Activated CD4-positive, alpha-beta T cell treated with anti-CD3 and anti-CD28 coated beads for 36 hours (primary cell): ENCODE results near the gene SPTBN2. TPM values are rescaled to one million over a fixed set of nuclear protein-coding genes. Genes with fewer than 3 reads are reported as not detected.
"Not testable (repeated sequence)": the region's sequence is repeated elsewhere in the genome, so short reads cannot be mapped to it uniquely, and the experiment has no call there.

Experiments used
- ATAC-seq: fragments of 200-7000 bp; cut with Tn5 transposase; one replicate; pipeline ENCODE4 v1.10.0; 2021; ENCODE audit warnings: mild to moderate bottlenecking, moderate library complexity
- CTCF ChIA-PET: fragments of 350-600 bp; sonication (Branson Sonifier 250); formaldehyde crosslinking; loops from one replicate; lab custom pipeline; 2021; ENCODE audit warnings: antibody characterized with exemption; lab: Charles Lee
- POLR2A ChIA-PET: fragments of 350-600 bp; sonication (Branson Sonifier 250); formaldehyde crosslinking; loops from one replicate; lab custom pipeline; 2021; ENCODE audit warnings: antibody characterized with exemption, inconsistent platforms; lab: Charles Lee
- DNase-seq: peaks from one replicate; pipeline ENCODE4 v3.0.0-alpha.2; 2020
- H3K27ac Mint-ChIP-seq: one replicate; pipeline ENCODE4 v1.8.0; 2021; ENCODE audit warnings: mixed read lengths
- H3K27me3 Mint-ChIP-seq: one replicate; pipeline ENCODE4 v1.8.0; 2021; ENCODE audit warnings: mixed read lengths
- H3K36me3 Mint-ChIP-seq: one replicate; pipeline ENCODE4 v1.8.0; 2021; ENCODE audit warnings: low read depth, mixed read lengths
- H3K4me1 Mint-ChIP-seq: one replicate; pipeline ENCODE4 v1.8.0; 2021; ENCODE audit warnings: mixed read lengths
- H3K4me3 Mint-ChIP-seq: one replicate; pipeline ENCODE4 v1.8.0; 2021; ENCODE audit warnings: mild to moderate bottlenecking, moderate library complexity, mixed read lengths
- H3K9me3 Mint-ChIP-seq: one replicate; pipeline ENCODE4 v1.8.0; 2021; ENCODE audit warnings: low read depth, mixed read lengths
- intact Hi-C, 2 experiments: fragments of 100-400 bp; cut with DNase I in 1 of 2; cut with micrococcal nuclease in 1 of 2; formaldehyde crosslinking; loops; one replicate each; pipeline versions ENCODE4 v1.14.2 to v1.15.1; 2022 to 2024; cut with DNase I, micrococcal nuclease
- total RNA-seq, 2 experiments: library from RNA; stranded (reverse); gene quantifications; one replicate each; pipeline ENCODE4 v1.2.3, GENCODE V29; 2021

Gene SPTBN2
- total RNA-seq, 2 experiments from 2014 or later: 1.3 to 1.6 TPM

DNA sequence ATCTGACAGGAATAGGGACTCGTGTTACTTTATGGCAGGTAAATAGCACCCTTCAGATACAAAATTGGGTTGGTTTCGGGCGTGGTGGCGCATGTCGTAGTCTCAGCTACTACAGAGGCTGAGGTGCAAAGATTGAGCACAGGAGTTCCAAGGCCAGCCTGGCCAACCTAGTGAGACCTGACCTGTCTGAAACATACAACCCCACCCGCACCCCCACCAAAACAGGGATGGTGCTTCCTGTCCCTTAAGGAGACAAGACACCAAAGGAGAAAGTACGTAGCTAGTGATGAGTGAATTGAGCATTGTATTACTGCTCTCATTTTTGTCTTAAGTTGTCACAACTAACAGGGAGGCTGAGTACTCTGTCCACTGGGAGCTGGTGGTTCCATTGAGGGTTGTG lies 76.4 kb downstream of the SPTBN2 start:
- H3K27ac Mint-ChIP-seq: peak overlapping the region; percentile 29
- CTCF ChIA-PET: interaction anchor here (0.7 to 1.3 kb wide), 4 partner anchors 12 to 74 kb away, joined by 3 to 5 read pairs (median 4); no protein-coding TSS in a partner anchor
- POLR2A ChIA-PET: interaction anchor here (0.6 kb wide), 1 partner anchor 40 kb away, joined by 3 read pairs; no protein-coding TSS in a partner anchor
- peaks cover 50% of the 10 kb centered on the region for H3K36me3 Mint-ChIP-seq
- no peak for DNase-seq
- H3K4me1 Mint-ChIP-seq: peaks cover 33% of the 10 kb centered on the region
- no peak for ATAC-seq
- no peaks in the 10 kb centered on the region for H3K27me3 Mint-ChIP-seq
- H3K9me3 Mint-ChIP-seq: no peaks in the 10 kb centered on the region
- no peak overlapping the region for H3K4me3 Mint-ChIP-seq
- intact Hi-C loops: no loop called here

- intact Hi-C loops: no loop called here
- ATAC-seq (peak; percentile 40), DNase-seq (no peak)
- no peaks in the 10 kb centered on the region for H3K9me3 Mint-ChIP-seq
- peaks cover 64% of the 10 kb centered on the region for H3K36me3 Mint-ChIP-seq
- H3K27me3 Mint-ChIP-seq: no peaks in the 10 kb centered on the region
- no peak overlapping the region for H3K27ac Mint-ChIP-seq
- peaks cover 50% of the 10 kb centered on the region for H3K4me1 Mint-ChIP-seq
- CTCF ChIA-PET: interaction anchor here (1.0 kb wide), 1 partner anchor 58 kb away, joined by 4 read pairs; the partner anchor contains the start of genes CCDC87 and CCS
- POLR2A ChIA-PET: no interaction called here
- H3K4me3 Mint-ChIP-seq: no peak overlapping the region
Measured at GRCh38 chr11:66651016-66651415, 78.0 kb downstream of the SPTBN2 start.

- CTCF ChIA-PET: interaction anchor here (0.6 to 1.0 kb wide), 4 partner anchors 12 to 639 kb away, joined by 3 to 4 read pairs (median 4); partner anchors contain the start of genes ANKRD13D and RBM4
- intact Hi-C loops: no loop called here
- H3K27ac Mint-ChIP-seq: no peak overlapping the region
Measured at GRCh38 chr11:66649903-66650302, 79.1 kb downstream of the SPTBN2 start.

GRCh38 chr11:66646828-66647227 lies 82.2 kb downstream of the SPTBN2 start:
- Mint-ChIP-seq H3K4me1 (peaks cover 75% of the 10 kb centered on the region), H3K9me3 (no peaks in the 10 kb centered on the region), H3K36me3 (peaks cover 88% of the 10 kb centered on the region), H3K4me3 (no peak overlapping the region), H3K27me3 (no peaks in the 10 kb centered on the region), H3K27ac (peak overlapping the region; percentile 62)
- ChIA-PET POLR2A (interaction anchor here (0.6 to 2.4 kb wide), 3 partner anchors 8 to 118 kb away, joined by 7 to 8 read pairs (median 8); partner anchors contain the start of gene RBM4), CTCF (interaction anchor here (0.7 to 3.5 kb wide), 4 partner anchors 9 to 581 kb away, joined by 3 to 21 read pairs (median 6); partner anchors contain the start of genes RBM4 and RBM4B)
- no peak for DNase-seq
- intact Hi-C loops: no loop called here
- no peak for ATAC-seq

More at GRCh38 chr11:66649903-66650302, 79.1 kb downstream of the SPTBN2 start:
- DNase-seq: no peak
- POLR2A ChIA-PET: interaction anchor here (1.0 to 1.7 kb wide), 3 partner anchors 11 to 27 kb away, joined by 4 to 9 read pairs (median 7); partner anchors contain the start of genes RBM4 and RBM4B
- H3K36me3 Mint-ChIP-seq: peaks cover 69% of the 10 kb centered on the region
- H3K9me3 Mint-ChIP-seq: no peaks in the 10 kb centered on the region
- ATAC-seq: no peak
- no peak overlapping the region for H3K4me3 Mint-ChIP-seq
- H3K27me3 Mint-ChIP-seq: no peaks in the 10 kb centered on the region
- H3K4me1 Mint-ChIP-seq: peaks cover 59% of the 10 kb centered on the region

- intact Hi-C loops: no loop called here
- POLR2A ChIA-PET: interaction anchor here (0.5 to 1.0 kb wide), 4 partner anchors 15 to 320 kb away, joined by 3 to 4 read pairs (median 3); partner anchors contain the start of gene RBM4B
- Mint-ChIP-seq H3K9me3 (no peaks in the 10 kb centered on the region), H3K4me3 (peak overlapping the region; percentile 89), H3K27me3 (no peaks in the 10 kb centered on the region), H3K36me3 (peaks cover 96% of the 10 kb centered on the region), H3K27ac (no peak overlapping the region), H3K4me1 (peaks cover 87% of the 10 kb centered on the region)
- CTCF ChIA-PET: interaction anchor here (0.7 to 1.3 kb wide), 3 partner anchors 10 to 132 kb away, joined by 3 read pairs; no protein-coding TSS in a partner anchor
- ATAC-seq: no peak
- no peak for DNase-seq
Measured at GRCh38 chr11:66643745-66644437, 85.1 kb downstream of the SPTBN2 start.

GRCh38 chr11:66641834-66642233 lies 87.2 kb downstream of the SPTBN2 start:
- H3K4me1 Mint-ChIP-seq: peaks cover 87% of the 10 kb centered on the region
- no peaks in the 10 kb centered on the region for H3K9me3 Mint-ChIP-seq
- CTCF ChIA-PET: interaction anchor here (0.9 to 1.6 kb wide), 2 partner anchors 24 to 36 kb away, joined by 3 to 5 read pairs; partner anchors contain the start of gene RBM4B
- intact Hi-C loops: no loop called here
- no peaks in the 10 kb centered on the region for H3K27me3 Mint-ChIP-seq
- H3K27ac Mint-ChIP-seq: peak overlapping the region; percentile 80
- H3K4me3 Mint-ChIP-seq: peak overlapping the region; percentile 89
- ATAC-seq (no peak), DNase-seq (no peak)
- POLR2A ChIA-PET: interaction anchor here (0.7 to 1.0 kb wide), 2 partner anchors 33 to 628 kb away, joined by 3 to 6 read pairs; no protein-coding TSS in a partner anchor
- peaks cover 94% of the 10 kb centered on the region for H3K36me3 Mint-ChIP-seq

GRCh38 chr11:66639814-66640340 lies 89.1 kb downstream of the SPTBN2 start:
- H3K4me3 Mint-ChIP-seq: peak overlapping the region; percentile 89
- ChIA-PET CTCF (interaction anchor here (1.1 to 3.0 kb wide), 3 partner anchors 9 to 38 kb away, joined by 3 to 19 read pairs (median 6); partner anchors contain the start of gene RBM4B), POLR2A (interaction anchor here (0.6 to 4.2 kb wide), 3 partner anchors 15 to 139 kb away, joined by 3 to 98 read pairs (median 3); no protein-coding TSS in a partner anchor)
- peak overlapping the region; percentile 97 for H3K27ac Mint-ChIP-seq
- not testable (repeated sequence) for H3K9me3 Mint-ChIP-seq, ATAC-seq, H3K27me3 Mint-ChIP-seq, DNase-seq
- intact Hi-C loops: loop anchor here (2.0 to 10.0 kb wide), 4 partner anchors 47 to 845 kb away; partner anchors contain the start of genes AIP (in 1 of the 2), CCDC87 (in 1 of the 2), CCS (in 1 of the 2) and KDM2A (in 1 of the 2)
- H3K4me1 Mint-ChIP-seq: peaks cover 74% of the 10 kb centered on the region
- H3K36me3 Mint-ChIP-seq: peaks cover 79% of the 10 kb centered on the region

DNA sequence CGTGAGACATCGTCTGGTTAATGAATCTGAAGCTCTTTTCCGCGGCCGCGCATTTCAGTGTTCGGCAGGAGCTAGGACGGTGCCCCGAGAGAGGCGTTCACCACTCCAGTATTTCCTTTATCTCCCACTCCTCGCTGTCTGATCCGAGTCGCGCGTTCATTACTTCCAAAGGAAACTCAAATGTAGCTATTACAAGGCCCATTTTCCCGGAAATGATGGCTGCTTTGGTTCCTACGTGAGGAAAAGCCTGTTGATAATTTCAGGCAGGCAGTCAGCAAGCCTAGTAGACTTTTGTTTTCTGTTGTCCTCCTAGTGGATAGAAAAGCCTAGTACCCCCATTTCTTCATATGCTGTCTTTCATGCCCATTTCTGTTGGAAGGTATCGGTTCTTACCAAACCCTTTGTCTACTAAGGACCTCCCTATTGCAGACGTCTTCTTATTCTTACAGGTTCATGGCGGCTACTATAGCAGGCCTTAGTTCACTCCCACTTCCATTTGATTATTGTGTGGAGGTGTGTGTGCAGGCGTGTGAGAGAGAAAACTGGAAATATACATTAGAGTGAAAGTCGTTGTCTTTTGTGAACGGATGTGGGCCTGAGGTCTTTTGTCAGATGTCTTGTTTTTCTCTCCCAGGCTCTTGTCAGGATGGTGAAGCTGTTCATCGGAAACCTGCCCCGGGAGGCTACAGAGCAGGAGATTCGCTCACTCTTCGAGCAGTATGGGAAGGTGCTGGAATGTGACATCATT lies 89.8 kb downstream of the SPTBN2 start:
- H3K4me3 Mint-ChIP-seq: peak overlapping the region; percentile 89
- H3K4me1 Mint-ChIP-seq: peaks cover 72% of the 10 kb centered on the region
- peak; percentile 27 for DNase-seq
- peak overlapping the region; percentile 97 for H3K27ac Mint-ChIP-seq
- POLR2A ChIA-PET: interaction anchor here (0.6 to 4.2 kb wide), 10 partner anchors 8 to 1068 kb away, joined by 3 to 98 read pairs (median 8); partner anchors contain the start of genes CCDC87, CCS, RBM14 and RBM4B
- no peaks in the 10 kb centered on the region for H3K27me3 Mint-ChIP-seq
- CTCF ChIA-PET: interaction anchor here (0.7 to 3.3 kb wide), 9 partner anchors 9 to 104 kb away, joined by 3 to 32 read pairs (median 5); partner anchors contain the start of genes RBM14 and RBM4B
- intact Hi-C loops: loop anchor here (2.0 to 10.0 kb wide), 4 partner anchors 46 to 846 kb away; partner anchors contain the start of genes AIP (in 1 of the 2), CCDC87 (in 1 of the 2), CCS (in 1 of the 2) and KDM2A (in 1 of the 2)
- peaks cover 78% of the 10 kb centered on the region for H3K36me3 Mint-ChIP-seq
- no peaks in the 10 kb centered on the region for H3K9me3 Mint-ChIP-seq
- ATAC-seq: peak; percentile 4

DNA sequence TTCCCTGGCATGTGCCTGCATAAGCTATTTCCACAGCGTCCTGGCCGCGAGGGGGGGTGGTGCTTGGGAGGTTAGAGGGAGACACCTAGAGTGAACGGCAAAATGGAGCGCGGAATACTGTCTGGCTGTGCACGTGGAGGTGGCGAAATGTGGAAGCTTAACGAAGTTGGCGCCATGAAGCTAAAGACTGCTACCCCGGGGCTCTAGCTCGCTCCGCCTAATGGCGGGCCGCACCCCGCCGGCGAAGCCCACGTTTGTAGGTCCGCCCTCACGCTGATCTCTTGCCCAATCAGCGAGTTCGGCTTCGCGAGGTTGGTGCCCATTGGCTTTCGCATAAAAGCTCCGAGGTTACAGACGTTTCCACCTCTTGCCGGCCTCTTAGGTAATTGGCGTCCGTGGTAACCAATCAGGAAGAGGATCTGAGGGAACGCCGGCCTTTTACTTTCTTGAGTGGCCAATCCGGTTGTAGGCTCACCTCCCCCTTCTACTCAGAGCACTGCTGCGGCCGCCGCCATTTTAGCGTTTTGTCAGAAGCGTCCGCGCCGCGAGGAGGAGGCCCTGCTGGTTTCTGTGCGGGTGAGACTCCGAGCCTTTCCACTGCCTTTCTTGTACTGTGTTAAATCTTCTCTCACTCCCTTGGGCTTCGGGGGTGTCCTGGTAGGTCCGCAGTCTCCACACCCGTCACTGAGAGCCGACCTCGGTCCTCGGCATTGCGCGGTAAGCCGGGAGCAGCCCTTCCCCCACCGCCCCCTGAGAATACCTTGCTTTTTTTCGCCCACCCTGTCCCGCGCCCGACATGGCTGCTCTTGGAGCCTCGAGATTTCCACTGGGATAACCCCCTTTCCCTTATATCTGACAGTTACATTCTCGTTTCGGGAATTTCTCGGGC lies 90.6 kb downstream of the SPTBN2 start, which contains the start of gene RBM4:
Gene RBM4 (plus strand): TSS at position 527 of the 889 bp plus-strand sequence. CDS start 1,009 bp downstream, outside the sequence.
- CTCF ChIA-PET: interaction anchor here (0.7 to 3.3 kb wide), 17 partner anchors 8 to 220 kb away, joined by 3 to 32 read pairs (median 4); partner anchors contain the start of genes ACTN3, RBM14 and RBM4B
- H3K9me3 Mint-ChIP-seq: no peaks in the 10 kb centered on the region
- peak within 1 kb of the TSS; percentile 89 for H3K4me3 Mint-ChIP-seq
- POLR2A ChIA-PET: interaction anchor here (0.6 to 4.2 kb wide), 18 partner anchors 9 to 1067 kb away, joined by 3 to 98 read pairs (median 4); partner anchors contain the start of genes CCDC87, CCS, DPP3 and RBM14
- peak; percentile 95 for ATAC-seq
- intact Hi-C loops: loop anchor here (1.0 to 10.0 kb wide), 16 partner anchors 19 to 846 kb away; partner anchors contain the start of genes CCDC87 (in 2 of the 2), CCS (in 2 of the 2), ACTN3 (in 1 of the 2) and AIP (in 1 of the 2)
- H3K4me1 Mint-ChIP-seq: peaks cover 65% of the 10 kb centered on the region
- H3K27ac Mint-ChIP-seq: peak within 1 kb of the TSS; percentile 97
- H3K36me3 Mint-ChIP-seq: peaks cover 73% of the 10 kb centered on the region
- peak; percentile 97 for DNase-seq
- no peaks in the 10 kb centered on the region for H3K27me3 Mint-ChIP-seq
